ACHN (cell line): ENCODE results near the gene ZBTB7B.

ENCODE experiments used
- DNase-seq: peaks from one replicate; pipeline ENCODE4 v3.0.0-alpha.2; 2015
- in situ Hi-C: cut with HindIII; loops from 2 replicates; pipeline ENCODE4 v1.10.0; 2017; ENCODE audit warnings: low sequenced_read_pairs, low pct_ligation_motif_present, low pct_unique_long_range_greater_than_20kb

The ZBTB7B gene

DNA sequence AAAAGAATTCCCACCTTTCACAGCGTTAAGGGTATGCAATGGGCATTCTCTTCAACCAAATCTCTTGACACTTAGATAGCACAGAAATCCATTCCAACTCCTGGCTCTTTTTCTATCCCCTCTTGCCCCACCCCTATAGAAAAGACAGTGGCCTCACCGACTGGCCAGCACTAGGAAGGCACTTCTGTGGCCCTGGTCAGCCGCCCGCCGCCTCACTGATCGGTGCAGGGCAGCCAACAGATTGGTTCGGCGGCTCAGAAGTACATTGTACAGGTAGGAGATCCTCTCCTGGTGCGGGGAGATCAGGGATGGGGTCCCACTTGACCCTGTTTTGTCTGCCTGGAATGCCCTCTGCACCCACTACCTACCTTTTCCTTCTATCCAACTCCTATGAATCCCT, 21.7 kb downstream of the ZBTB7B start:
- DNase-seq, result no peak
- in situ Hi-C loops, result no loop called here

DNA sequence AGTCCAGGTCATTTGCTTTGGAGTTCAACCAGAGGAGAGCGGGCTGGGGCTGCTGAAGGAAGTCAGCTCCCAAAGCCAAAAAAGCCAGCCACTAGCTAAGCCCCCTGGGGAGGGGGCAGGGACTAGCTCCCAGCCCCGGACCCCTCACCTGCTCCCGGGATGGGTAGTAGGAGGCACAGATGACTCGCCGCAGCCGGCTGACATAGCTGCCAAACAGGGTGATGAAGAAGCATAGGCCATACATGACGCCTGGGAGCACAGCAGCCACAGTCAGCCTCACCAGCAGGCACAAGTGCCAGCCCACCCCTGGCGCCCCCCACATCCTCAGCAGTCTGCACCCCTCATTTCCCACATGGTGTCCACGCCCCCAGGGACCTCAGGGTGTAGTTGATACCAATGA, 23.6 kb downstream of the ZBTB7B start:
- in situ Hi-C loops, result no loop called here
- no peak for DNase-seq

DNA sequence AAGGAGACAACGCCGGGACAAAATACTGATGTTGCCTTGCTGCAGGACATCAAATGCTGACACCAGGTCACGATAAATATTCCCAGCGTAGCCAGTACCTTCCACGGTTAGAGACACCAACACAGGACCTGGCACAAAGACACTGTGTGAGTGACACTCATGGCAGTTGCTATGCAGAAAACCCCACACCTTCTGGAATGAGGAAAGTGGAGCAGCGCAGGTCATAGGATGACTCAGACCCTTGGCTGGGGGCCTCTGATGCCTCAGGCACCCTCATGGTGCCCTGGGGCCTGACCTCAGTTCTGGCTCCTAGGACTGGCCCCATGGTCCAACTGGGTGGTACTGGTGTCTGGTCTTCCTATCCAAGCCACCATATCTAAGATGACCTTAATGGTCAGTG, 24.0 kb downstream of the ZBTB7B start:
- in situ Hi-C loops, result no loop called here
- peak; percentile 46 for DNase-seq

DNA sequence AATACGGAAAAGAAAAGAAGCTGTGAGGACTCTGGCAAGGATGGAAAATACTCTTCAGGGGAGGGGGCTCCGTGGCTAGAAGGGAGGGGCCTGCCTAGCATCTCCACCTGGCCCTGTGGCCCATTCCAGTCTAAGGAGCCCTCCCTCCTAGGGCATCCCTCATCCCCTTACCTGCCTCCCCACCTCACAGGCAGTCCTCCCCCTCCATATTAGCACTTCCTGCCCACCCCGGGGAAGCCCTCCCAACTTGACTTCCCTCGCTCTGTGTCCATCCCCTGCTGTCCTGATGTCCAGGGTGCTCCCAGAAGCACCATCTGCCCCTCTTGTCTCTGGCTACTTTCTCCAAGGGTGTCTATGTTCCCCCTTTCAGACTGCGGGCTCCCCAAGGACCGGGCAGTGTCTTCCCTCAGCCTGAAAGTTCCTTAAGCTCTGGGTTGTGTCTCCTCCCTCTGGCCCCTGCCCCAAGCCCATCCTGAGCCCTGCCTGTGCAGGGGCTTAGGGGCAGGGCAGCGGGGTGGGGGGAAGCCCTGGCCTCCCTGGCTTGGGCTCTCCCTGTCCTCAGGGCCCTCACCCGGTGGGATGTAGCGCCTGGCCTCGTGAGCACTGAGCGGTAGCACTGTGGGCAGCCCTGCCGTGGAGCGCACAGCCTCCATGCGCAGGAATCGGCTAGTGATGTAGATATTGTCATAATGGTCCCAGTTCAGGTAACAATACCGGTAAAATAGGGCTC, 27.1 kb downstream of the ZBTB7B start:
- in situ Hi-C loops, result no loop called here

DNA sequence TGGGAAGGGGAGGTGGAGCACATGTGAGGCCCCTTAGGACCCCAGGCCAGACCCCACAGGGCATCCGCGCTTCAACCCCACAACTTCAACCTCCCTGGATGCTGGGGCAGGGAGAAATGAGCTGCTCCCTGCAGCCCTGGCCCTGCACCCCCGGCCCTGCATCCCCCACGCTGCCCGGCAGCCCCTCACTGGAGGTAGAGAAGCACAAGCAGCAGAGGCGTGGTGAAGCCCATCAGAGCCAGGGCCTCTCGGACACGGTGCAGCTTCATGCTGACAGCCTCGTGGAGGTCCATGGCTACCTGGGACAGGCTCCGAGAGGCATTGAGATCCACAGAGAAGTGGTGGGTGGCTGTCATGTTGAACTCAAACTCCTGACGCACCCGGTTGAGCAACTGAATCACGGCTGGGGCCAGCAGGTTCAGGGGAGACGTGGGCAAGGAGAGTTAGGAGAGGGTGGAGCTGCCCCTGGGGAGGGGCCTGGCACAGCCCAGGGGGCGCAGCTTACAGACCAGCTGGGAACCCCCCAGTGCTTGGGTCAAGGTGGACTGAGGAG, 27.7 kb downstream of the ZBTB7B start:
- in situ Hi-C loops, result no loop called here
- no peak for DNase-seq

More for the DNA sequence above, 27.1 kb downstream of the ZBTB7B start:
- DNase-seq, result no peak

DNA sequence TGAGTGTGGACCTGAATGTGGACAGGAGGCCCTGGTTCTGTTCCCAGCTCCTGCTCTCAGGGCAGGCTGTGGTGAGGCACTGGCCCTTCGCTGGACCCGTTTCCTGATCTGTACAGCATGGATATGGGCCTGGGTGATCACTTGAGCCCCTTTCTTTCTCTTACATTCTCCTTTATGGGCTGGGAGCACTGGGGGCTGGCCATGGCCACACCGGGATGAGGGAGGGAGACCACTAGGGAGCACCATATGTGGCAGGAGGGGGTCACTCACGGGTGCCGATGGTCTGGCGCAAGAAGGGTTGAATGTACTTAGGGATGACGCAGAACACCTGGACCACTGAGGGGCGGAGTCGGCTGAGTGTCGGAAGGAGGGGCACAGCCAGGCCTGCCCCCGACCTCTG, 28.3 kb downstream of the ZBTB7B start:
- no peak for DNase-seq
- in situ Hi-C loops, result no loop called here

DNA sequence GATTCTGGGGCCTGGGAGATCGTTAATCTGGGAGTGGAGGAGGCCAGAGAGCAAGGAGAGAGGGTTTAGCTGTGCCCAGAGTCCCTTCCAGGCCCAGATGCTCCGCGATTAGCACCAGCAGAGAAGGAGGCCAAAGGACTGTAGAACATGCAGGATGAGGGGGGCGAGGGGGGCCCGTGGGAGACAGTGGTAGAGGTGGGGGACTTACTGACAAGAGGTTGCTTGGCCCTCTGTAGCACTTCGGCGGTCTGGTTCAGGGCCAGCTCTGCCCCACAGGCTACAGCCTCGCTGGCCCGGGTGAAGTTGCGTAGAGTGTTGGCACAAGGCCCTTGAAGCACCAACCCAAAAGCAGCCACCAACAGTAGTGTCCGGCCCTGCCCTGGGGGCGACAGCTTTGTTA, 30.3 kb downstream of the ZBTB7B start:
- in situ Hi-C loops, result no loop called here
- no peak for DNase-seq

DNA sequence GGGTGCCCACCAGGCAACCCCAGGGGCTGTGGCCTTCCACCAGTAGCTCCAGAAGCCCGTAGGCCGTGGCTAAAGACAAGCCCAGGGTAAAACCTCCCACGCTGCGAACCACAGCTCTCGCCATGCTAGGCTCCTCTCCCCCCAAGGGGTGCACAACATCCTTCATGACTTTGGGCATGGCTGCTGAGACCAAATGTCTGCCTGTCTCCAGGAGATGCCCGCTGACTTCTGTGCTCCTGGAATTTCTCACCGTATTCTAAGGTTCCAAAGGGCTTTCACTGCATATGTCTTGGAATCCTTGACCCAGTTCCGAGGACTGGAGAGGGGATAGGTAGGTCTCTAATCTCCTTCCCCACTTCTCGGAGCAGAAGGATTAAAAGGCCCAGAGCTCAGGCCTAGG, 30.9 kb downstream of the ZBTB7B start, which contains the start of the genes DCST1 and DCST2:
DCST1 (plus strand) TSS at position 301 of the 400 bp plus-strand sequence. CDS start 213 bp downstream, outside the sequence.
DCST2 (minus strand) TSS at position 258 of the 400 bp plus-strand sequence; CDS start at position 178, 80 bp downstream.
- in situ Hi-C loops, result no loop called here

DNA sequence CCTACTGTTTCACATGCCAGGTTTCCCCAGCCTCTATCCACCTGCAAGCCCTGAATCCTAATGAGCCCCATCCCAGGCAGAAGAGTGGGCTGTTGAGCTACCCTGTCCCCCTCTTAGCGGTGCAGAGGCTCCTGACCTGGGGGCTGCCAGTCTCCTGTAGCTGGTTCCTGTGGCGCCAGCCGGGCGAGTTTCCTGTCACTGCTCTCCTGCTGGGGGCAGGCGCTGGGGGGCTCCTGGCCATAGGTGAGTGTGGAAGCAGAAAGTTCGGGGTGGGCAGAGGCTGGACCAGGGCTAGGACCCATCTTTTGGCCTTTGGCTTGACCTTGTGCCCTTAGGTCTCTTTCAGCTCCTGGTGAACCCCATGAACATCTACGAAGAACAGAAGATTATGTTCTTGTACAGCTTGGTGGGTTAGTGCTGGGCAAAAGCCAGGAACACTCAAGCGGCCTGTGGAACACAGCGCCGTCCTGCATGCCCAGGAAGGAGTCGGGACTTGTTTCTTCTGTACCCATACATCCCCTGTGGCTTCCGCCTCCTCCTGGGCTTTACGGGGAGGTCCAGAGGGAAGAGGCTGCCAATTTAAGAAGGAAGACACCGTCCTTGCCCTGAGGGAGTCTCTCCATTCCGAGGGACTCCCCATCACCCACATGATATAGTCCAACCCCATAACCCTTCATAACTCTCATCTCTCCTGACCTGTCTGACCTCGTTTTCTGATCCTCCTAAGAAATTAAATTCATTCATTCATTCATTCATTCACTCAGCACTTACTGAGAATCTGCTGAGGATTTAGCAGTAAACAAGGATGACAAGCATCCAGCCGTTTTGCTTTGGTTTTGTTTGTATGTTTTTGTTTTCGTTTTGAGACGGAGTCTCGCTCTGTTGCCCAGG, 32.0 kb downstream of the ZBTB7B start:
- no peak for DNase-seq
- in situ Hi-C loops, result no loop called here

More for the DNA sequence above, 30.9 kb downstream of the ZBTB7B start, which contains the start of the genes DCST1 and DCST2:
- DNase-seq, result no peak

DNA sequence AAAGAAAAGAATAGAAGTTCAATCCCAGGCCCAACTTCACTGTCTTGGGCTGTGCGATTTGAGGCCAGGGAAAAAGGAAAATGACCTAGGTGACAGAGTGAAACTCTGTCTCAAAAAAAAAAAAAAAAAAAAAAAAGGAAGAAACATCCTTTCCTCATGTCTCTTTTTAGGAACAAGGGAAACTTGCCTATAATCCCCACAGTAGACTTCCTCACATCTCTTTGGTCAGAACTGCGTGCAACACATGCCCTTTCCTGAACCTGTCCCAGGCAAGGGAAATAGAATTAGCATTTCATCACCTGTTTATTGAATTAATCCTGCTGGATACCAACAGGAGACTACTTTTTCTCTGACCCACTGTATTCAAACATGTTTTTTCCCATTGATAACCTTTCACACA, 33.3 kb downstream of the ZBTB7B start:
- in situ Hi-C loops, result no loop called here
- DNase-seq, result no peak

DNA sequence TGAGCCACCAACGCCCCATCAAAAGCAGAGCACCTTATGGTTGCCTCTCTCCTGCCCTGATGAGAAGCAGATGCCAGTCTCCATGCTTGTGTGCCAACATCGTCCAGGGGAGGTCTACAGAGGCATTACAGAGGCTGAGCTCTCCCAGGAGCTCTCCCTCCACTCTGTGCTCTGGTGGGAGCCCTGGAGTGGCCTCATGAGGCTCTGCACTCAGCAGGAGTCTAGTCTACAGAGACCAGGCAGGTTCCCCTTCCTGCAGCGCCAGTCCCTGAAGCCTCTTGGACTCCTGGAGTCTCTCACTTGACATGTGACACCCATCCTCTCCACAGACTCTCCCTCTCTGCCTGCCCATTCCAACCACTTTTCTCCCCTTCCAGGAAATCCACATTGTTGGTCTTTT, 34.4 kb downstream of the ZBTB7B start:
- in situ Hi-C loops, result no loop called here
- no peak for DNase-seq

DNA sequence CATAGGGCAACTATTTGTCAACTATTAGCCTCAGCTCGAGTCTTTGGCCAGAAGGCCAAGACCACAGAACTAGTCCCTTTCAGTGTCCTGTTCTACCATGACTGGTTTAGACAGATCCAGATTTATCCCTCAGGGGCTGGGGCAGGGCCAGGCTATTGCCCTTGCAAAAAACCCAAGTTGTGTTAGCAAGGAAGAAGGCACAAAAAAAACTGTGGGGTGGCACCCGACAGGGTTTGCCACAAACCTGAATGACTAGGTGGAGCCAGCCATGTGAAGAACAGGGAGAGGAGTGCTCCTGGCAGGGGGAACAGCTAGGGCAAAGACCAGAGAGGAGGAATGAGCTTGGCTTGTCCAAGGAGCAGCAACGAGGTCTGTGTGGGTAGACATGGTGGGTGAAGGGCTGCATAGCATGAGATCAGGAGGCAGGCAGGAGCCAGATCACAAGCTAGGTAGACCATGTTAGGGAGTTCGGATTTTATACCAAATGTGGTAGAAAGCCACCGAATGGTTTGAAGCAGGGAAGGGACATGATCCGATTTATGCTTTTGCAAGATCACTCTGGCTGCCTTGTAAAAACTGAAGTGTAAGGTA, 35.3 kb downstream of the ZBTB7B start:
- in situ Hi-C loops, result no loop called here
- no peak for DNase-seq

DNA sequence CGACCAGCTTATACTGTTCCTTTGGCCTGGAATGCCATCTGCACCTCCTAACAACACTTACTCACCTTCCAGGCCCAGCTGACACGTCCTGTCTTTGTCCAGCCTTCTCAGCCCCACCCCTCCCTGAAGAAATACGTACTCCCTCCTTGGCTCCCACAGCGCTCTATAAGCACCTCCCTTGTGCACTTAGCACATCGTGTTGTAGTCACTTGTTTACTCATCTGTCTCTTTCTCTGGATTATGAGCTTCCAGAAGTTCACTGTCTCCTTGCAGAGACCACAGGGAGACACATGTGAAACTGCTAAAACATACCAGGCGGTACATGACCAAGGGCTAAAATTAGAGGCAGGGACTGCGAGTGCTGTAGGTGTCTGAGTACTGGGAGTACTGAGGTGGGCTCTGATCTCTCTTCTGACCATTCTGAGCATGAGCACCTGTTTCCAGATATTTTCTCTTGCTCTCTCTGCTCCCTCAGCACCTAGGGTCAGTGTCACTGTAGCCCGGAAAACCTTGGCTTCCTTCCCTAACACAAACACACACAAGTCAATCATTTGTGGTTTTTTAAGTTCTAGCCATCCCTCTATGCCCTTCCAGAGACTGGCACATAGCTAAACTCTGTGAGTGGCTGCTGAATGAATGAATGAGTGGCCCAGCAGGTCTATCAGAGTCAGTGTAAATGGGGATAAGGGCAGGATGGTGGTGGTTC, 36.2 kb downstream of the ZBTB7B start:
- DNase-seq, result no peak
- in situ Hi-C loops, result no loop called here

DNA sequence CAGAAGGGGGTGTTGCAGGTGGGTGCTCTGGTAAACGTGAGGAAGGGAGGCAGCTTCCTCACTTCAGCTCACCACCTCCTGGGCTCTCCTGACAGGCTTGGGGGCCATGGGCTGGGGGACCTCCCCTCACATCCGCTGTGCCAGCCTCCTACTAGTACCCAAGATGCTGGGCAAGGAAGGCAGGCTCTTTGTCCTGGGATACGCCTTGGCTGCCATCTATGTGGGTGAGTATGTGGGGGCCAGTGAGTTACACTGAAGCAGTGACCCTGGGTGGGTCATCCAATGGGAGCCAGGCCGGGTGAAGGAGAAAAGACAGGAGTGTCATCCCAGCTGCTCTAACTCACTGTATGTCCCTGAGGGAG, 36.7 kb downstream of the ZBTB7B start:
- DNase-seq, result no peak
- in situ Hi-C loops, result no loop called here

DNA sequence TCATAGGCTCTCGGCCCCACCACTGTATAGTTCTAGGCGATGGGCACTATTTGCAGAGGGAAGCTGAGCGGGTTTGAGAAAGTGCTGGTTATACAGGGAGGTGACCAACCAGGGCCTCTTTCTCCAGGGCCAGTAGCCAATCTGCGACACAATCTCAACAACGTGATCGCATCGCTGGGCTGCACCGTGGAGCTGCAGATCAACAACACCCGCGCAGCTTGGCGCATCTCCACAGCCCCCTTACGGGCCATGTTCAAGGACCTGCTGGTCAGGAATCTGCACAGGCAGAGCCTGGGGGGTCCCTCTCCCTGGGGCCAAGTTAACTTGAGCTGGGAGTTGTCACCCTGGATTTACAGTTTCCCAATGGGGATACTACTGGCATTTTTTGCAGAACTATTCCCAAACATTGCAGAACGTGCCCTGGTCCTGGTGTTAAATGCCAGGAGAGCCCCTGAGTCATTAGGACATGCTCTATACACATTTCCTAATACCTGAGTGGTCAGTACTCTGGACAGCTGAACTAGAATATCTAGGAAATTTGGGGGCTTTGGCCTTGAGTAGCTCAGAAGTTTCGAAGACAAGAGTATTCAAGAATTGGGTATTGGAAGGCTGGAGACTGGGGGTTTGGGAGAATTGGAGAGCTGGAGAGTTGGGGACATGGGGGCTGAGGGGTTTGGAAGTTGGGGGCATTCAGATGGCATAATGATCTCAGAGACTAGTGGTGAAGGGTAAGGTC, 37.9 kb downstream of the ZBTB7B start:
- in situ Hi-C loops, result no loop called here
- no peak for DNase-seq

DNA sequence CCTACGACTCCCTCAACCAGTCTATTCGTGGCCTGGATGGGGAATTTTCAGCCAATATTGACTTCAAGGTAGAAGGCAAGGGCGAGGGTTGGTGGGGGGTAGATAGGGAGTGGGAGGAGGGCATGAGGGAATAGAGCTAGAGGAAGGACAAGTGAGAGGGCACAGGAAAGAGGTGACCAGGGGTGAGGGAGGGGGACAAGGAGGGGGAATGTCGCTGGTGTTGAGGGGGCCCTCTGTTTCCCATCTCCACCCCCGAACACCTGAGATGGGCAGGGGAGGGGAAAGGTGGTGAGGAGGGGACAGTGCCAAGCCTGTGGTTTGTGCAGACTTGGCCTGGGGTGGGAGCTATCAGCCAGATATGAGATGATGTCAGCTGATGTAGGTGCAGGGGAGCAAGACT, 40.2 kb downstream of the ZBTB7B start:
- in situ Hi-C loops, result no loop called here
- DNase-seq, result no peak

DNA sequence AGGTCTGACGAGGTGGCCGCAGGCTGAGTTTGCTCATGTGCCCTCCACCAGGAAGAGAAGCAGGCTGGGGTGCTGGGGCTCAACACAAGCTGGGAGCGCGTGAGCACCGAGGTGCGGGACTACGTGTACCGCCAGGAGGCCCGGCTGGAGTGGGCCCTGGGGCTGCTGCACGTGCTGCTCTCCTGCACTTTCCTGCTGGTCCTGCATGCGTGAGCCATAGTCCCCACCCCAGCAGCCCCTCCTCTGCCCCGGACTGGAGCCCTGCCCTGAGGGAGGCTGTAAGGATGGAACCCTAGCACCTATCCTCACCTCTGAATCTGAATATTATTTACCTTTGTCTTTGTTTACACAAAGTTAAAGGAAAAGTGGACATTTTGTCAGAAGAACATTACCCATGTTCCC, 40.7 kb downstream of the ZBTB7B start:
- in situ Hi-C loops, result no loop called here
- DNase-seq, result no peak

DNA sequence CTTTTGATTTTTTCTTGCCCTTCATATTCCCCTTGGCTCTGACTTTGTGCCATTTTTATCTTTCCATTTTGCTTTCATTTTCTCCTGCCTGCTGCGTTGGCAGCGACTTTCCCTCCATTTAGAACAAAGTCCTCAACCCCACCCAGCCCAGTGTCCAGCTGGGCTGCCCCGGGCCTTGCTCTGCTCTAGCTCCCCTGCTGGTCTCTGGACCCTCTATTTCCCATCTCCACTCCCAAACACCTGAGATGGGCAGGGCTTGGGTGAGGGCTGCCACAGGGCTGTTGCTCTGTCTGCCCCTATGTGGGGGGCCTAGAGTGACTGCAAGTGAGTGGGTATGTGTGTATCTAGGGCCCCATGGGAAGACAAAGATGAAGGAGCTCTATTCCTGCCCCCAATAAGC, 41.2 kb downstream of the ZBTB7B start:
- DNase-seq, result no peak
- in situ Hi-C loops, result no loop called here
